Retinal pigment epithelial cell (primary cell): ENCODE data around the gene PCDH9.

ENCODE experiments used
- DNase-seq: peaks from one replicate; pipeline ENCODE4 v3.0.0-alpha.2; 2010; ENCODE audit warnings: low read depth
- H3K4me3 ChIP-seq: 2 replicates; pipeline ENCODE4 v1.5.1; 2011; ENCODE audit warnings: mild to moderate bottlenecking, low read length, control low read depth, moderate library complexity
- CTCF ChIP-seq: conservative IDR thresholded peaks from 2 replicates; pipeline ENCODE4 v1.5.1; 2011; ENCODE audit warnings: low read depth, low read length, control low read depth, inconsistent platforms

PCDH9 gene

GRCh38 chr13:66357463-66357862, 872.7 kb downstream of the PCDH9 start:
- no peak overlapping the region for H3K4me3 ChIP-seq
- no peak for TF ChIP-seq CTCF
- DNase-seq = no peak

DNA sequence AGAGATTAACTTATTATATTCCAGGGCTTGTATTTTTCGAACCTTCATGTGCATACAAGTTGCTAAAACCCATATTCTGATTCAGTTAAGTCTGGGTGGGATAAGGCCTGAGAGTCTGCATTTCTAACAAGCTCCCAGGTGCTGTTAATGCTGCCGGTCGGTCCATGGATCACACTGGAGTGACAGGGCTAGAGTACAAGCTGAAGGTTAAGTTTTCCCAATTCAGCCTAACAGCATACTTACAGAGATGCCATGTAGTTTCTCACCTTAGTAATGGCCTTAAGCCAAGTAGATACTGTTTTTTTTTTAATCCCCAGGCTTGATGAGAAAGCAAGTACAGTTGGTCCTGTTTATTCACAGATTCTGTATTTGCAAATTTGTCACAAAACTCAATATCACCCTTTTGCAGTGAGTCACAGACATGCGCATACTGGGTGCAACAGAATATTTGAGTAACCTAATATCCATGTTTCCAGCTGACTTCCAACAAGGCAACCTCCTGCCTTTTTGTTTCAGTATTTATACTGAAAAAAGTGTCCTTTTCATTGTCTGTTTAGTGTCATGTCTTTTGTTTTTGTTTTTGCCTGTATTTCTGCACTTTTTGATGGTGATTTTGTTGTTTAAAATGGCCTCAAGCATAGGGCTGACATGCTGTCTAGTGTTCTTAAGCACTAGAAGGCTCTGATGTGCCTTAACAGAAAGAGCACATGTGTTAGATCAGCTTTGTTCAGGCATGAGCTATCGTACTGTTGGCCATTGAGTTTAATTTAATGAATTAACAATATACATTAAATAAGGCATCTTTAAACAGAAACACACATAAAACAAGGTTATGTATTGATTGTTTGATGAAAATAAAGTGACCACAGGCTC, 875.0 kb downstream of the PCDH9 start:
- no peak for DNase-seq
- no peak overlapping the region for H3K4me3 ChIP-seq
- no peak for TF ChIP-seq CTCF

- peak; percentile 35 for DNase-seq
- no peak overlapping the region for H3K4me3 ChIP-seq
- peak; percentile 41 for TF ChIP-seq CTCF
Measured at GRCh38 chr13:66353664-66354063, 876.5 kb downstream of the PCDH9 start.

- DNase-seq = peak; percentile 70
- H3K4me3 ChIP-seq = no peak overlapping the region
- no peak for TF ChIP-seq CTCF
Measured at GRCh38 chr13:66349966-66350365, 880.2 kb downstream of the PCDH9 start.

DNA sequence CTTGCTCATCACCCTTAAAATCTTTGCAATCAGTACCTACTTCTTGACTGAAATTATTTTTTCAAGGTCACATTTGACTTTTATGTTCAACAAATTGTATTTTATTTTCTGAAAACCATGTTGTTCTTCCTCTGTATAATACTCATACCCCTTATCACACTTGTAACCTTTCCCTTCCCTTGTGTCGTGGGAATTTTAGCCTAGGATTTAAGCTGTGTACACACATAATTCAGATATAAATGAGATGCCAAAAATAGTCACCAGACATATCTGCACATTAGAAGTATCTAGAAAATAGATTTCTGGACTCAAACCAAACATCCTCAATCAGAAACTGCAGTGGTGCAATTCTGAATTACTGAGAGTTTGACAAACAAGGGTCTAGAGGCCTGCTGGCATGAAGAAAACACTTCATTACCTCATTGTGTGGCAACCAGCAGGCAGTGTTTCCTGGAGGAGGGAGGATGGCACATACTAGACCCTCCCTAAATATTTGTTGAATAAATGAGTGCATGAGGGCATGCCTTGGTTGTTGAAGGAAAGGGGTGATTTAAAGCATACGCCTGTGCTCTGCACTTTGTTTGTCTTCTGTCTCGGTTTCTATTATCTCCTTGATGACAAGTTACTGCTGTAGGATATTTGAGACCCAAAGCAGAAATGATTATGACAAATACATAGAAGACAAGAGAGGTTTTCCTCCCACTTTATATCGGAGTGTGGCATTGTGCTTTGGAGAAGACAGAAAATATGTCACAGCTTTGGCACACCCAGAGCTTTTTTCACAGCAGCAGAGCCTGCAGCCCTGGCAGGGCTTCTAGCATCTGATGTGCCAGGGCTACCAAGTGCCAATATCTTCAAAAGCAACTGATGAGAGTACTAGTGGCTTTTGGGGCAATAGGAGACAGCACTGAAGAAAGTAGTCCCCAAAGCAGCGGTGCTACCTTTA, 881.1 kb downstream of the PCDH9 start:
- peak; percentile 53 for DNase-seq
- no peak for TF ChIP-seq CTCF
- no peak overlapping the region for H3K4me3 ChIP-seq

- no peak for TF ChIP-seq CTCF
- no peak overlapping the region for H3K4me3 ChIP-seq
- DNase-seq = no peak
Measured at GRCh38 chr13:66347486-66348117, 882.5 kb downstream of the PCDH9 start.
